Activated naive CD8-positive, alpha-beta T cell (primary cell): ENCODE data around the gene FDX2.
A peak's percentile ranks its signal among the peaks of the same experiment; 100 is the strongest.
"Not testable (repeated sequence)": the region's sequence is repeated elsewhere in the genome, so short reads cannot be mapped to it uniquely, and the experiment has no call there.

Experiments
- H3K27ac Mint-ChIP-seq: one replicate; pipeline ENCODE4 v1.8.0; 2021; ENCODE audit warnings: mixed read lengths
- H3K27me3 Mint-ChIP-seq: one replicate; pipeline ENCODE4 v1.8.0; 2021; ENCODE audit warnings: mixed read lengths
- H3K36me3 Mint-ChIP-seq: one replicate; pipeline ENCODE4 v1.8.0; 2021; ENCODE audit warnings: mixed read lengths
- H3K4me1 Mint-ChIP-seq: one replicate; pipeline ENCODE4 v1.8.0; 2021; ENCODE audit warnings: low read depth, mixed read lengths
- H3K4me3 Mint-ChIP-seq: one replicate; pipeline ENCODE4 v1.8.0; 2021; ENCODE audit warnings: mild to moderate bottlenecking, mixed read lengths
- H3K9me3 Mint-ChIP-seq: one replicate; pipeline ENCODE4 v1.8.0; 2021; ENCODE audit warnings: low read depth, mixed read lengths

The FDX2 gene

DNA sequence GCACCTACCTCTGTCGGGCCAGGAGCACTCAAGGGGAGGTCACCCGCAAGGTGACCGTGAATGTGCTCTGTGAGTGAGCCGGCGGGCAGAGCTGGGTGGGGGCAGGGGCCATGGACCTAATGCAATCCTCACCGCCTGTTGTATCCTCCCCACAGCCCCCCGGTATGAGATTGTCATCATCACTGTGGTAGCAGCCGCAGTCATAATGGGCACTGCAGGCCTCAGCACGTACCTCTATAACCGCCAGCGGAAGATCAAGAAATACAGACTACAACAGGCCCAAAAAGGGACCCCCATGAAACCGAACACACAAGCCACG lies 30.9 kb downstream of the FDX2 start:
- Mint-ChIP-seq H3K9me3 (no peaks in the 10 kb centered on the region), H3K4me3 (no peak overlapping the region), H3K36me3 (peaks cover 8% of the 10 kb centered on the region), H3K27ac (no peak overlapping the region), H3K4me1 (peaks cover 21% of the 10 kb centered on the region), H3K27me3 (peaks cover 2% of the 10 kb centered on the region)

DNA sequence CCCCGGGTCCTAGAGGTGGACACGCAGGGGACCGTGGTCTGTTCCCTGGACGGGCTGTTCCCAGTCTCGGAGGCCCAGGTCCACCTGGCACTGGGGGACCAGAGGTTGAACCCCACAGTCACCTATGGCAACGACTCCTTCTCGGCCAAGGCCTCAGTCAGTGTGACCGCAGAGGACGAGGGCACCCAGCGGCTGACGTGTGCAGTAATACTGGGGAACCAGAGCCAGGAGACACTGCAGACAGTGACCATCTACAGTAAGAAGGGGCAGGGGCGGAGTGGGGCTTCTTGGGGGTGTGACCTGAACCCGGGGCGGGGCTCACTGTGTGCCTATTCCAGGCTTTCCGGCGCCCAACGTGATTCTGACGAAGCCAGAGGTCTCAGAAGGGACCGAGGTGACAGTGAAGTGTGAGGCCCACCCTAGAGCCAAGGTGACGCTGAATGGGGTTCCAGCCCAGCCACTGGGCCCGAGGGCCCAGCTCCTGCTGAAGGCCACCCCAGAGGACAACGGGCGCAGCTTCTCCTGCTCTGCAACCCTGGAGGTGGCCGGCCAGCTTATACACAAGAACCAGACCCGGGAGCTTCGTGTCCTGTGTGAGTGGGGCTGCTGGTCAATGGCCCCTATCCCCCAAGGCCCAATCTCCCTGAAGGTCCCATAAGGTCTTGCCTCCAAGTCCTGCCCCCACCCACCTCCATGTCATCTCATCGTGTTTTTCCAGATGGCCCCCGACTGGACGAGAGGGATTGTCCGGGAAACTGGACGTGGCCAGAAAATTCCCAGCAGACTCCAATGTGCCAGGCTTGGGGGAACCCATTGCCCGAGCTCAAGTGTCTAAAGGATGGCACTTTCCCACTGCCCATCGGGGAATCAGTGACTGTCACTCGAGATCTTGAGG lies 31.5 kb downstream of the FDX2 start:
- Mint-ChIP-seq H3K9me3 (no peaks in the 10 kb centered on the region), H3K27ac (no peak overlapping the region), H3K27me3 (peaks cover 2% of the 10 kb centered on the region), H3K36me3 (peaks cover 8% of the 10 kb centered on the region), H3K4me3 (no peak overlapping the region), H3K4me1 (peaks cover 23% of the 10 kb centered on the region)

DNA sequence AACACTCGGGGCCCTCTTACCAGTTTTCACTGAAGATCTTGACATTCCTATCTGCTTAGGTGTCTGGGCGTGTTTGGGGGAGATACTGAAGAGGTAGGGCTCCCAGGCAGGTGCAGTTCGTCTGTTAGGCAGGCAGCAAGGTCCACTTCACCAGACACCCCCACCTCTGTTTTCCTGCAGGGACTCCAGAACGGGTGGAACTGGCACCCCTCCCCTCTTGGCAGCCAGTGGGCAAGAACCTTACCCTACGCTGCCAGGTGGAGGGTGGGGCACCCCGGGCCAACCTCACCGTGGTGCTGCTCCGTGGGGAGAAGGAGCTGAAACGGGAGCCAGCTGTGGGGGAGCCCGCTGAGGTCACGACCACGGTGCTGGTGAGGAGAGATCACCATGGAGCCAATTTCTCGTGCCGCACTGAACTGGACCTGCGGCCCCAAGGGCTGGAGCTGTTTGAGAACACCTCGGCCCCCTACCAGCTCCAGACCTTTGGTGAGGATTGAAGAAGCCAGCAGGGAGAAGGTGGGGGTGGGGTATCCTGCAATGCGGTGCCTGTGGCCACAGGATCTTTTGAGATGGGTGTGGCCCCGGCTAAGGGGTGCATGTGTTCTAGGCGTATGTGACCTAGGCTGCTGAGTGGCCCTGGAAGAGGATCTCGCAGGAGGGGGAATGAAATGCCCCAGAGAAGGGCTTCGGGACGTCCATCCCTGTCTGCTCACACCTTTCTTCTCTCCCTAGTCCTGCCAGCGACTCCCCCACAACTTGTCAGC lies 32.3 kb downstream of the FDX2 start:
- no peak overlapping the region for H3K4me3 Mint-ChIP-seq
- H3K36me3 Mint-ChIP-seq, result peaks cover 8% of the 10 kb centered on the region
- no peak overlapping the region for H3K27ac Mint-ChIP-seq
- H3K9me3 Mint-ChIP-seq, result no peaks in the 10 kb centered on the region
- H3K27me3 Mint-ChIP-seq, result peaks cover 2% of the 10 kb centered on the region
- H3K4me1 Mint-ChIP-seq, result peaks cover 17% of the 10 kb centered on the region

DNA sequence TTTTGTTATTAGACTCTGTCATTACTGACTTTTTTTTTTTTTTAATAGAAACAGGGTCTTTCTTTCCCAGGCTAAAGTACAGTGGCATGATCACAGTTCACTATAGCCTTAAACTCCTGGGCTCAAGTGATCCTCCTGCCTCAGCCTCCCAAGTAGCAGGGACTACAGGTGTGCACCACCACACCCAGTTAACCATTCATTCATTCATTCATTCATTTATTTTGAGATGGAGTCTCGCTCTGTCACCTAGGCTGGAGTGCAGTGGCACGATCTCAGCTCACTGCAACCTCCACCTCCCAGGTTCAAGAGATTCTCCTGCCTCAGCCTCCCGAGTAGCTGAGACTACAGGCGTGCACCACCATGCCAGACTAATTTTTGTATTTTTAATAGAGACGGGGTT lies 33.8 kb downstream of the FDX2 start:
- not testable (repeated sequence) for H3K9me3 Mint-ChIP-seq, H3K27me3 Mint-ChIP-seq, H3K4me3 Mint-ChIP-seq, H3K27ac Mint-ChIP-seq, H3K36me3 Mint-ChIP-seq
- H3K4me1 Mint-ChIP-seq, result peaks cover 16% of the 10 kb centered on the region

DNA sequence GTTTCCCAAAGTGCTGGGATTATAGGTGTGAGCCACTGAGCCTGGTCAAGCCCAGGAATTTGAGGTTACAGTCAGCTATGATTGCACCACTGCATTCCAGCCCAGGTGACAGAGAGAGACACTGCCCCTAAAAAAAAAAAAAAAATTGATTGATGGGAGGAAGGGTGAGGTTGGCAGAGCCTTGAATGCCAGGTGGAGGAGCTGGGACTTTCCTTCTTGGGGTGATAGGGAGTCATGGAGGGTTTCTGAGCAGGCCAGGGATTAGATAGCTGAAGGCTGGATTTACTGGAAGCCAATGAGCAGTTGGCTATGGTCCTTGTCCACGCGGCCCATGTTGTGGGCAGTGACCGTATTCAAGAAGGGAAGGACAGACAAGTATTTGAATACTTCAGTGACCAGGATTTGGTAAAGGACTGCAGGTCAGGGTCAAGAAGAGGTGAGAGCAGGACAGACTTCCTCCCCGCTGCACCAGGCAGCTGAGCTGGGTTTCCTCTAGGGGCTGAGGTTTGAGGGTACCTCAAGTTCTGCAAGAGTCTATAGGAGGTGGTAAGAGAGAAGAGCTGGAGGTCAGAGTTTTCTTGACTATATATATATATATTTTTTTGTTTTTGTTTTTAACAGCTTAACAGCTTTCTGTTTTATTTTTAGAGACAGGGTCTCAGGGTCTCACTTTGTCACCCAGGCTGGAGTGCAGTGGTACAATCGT lies 35.9 kb downstream of the FDX2 start:
- H3K4me1 Mint-ChIP-seq, result peaks cover 9% of the 10 kb centered on the region
- no peak overlapping the region for H3K4me3 Mint-ChIP-seq
- H3K27me3 Mint-ChIP-seq, result no peaks in the 10 kb centered on the region
- H3K27ac Mint-ChIP-seq, result no peak overlapping the region
- no peaks in the 10 kb centered on the region for H3K9me3 Mint-ChIP-seq
- H3K36me3 Mint-ChIP-seq, result peaks cover under 1% of the 10 kb centered on the region

DNA sequence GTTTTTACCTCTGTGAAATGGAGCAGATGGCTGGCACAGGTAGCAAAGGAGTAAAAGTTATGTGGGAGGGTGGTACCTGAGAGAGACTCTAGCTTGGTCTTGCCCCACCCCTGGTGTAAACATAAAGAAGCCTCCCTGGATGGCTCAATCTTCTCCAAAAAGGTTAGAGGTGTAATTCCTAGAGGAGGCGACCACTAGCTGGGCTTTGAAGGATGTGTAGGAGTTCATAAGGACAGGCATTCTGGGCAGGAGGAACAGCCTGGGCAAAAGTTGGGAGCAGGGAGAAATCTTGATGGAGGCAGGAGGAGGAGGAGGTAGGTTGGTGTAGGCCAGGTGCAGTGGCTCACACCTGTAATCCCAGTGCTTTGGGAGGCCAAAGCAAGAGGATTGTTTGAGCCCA lies 36.9 kb downstream of the FDX2 start:
- H3K9me3 Mint-ChIP-seq, result no peaks in the 10 kb centered on the region
- no peaks in the 10 kb centered on the region for H3K27me3 Mint-ChIP-seq
- no peak overlapping the region for H3K27ac Mint-ChIP-seq
- peaks cover 4% of the 10 kb centered on the region for H3K36me3 Mint-ChIP-seq
- peaks cover 10% of the 10 kb centered on the region for H3K4me1 Mint-ChIP-seq
- no peak overlapping the region for H3K4me3 Mint-ChIP-seq

DNA sequence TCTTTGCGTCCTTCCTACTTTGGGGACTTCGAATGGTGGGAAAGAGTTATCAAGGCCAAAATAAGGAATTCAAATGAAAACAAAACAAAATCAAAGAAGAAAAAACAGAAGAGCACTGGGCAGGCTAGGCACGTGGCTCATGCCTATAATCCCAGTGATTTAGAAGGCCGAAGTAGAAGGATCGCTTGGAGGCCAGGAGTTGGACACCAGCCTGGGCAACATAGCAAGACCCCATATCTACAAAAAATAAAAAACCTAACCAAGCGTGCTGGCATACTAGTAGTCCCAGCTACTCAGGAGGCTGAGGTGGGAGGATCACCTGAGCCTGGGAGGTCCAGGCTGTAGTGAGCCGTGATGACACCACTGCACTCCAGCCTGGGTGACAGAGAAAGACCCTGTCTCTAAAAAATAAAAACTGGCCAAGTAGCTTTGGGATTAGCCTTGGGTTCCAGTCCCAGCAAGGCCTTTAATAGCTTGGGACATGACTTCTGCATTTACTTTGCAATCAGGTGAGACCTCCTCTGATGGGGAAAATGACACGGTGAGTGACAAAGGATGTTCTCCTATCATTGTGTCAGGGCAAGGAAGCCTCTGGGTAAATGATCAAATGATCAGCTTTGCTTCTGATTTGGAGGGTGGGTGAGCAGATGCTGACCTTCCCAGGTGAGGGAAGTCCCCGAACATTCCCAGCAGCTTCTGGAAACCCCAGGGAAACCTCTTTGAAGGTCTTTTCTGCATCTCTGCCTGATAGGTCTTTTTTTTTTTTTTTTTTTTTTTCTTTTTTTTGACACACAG lies 37.8 kb downstream of the FDX2 start:
- Mint-ChIP-seq H3K27me3 (no peaks in the 10 kb centered on the region), H3K36me3 (peaks cover 4% of the 10 kb centered on the region), H3K27ac (no peak overlapping the region), H3K4me1 (peaks cover 11% of the 10 kb centered on the region), H3K4me3 (no peak overlapping the region), H3K9me3 (no peaks in the 10 kb centered on the region)

DNA sequence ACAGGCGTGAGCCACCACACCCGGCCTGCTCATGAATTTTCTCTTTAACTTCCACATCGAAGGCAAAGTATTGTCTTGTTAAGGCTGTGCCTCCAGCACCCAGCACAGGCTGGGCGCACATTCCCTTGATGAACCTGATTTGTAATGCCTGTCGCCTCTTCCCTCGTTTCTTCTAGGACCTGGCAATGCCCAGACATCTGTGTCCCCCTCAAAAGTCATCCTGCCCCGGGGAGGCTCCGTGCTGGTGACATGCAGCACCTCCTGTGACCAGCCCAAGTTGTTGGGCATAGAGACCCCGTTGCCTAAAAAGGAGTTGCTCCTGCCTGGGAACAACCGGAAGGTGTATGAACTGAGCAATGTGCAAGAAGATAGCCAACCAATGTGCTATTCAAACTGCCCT lies 41.2 kb downstream of the FDX2 start:
- Mint-ChIP-seq H3K27me3 (no peaks in the 10 kb centered on the region), H3K27ac (peak overlapping the region; percentile 22), H3K9me3 (no peaks in the 10 kb centered on the region), H3K4me1 (peaks cover 18% of the 10 kb centered on the region), H3K4me3 (no peak overlapping the region), H3K36me3 (peaks cover 4% of the 10 kb centered on the region)

DNA sequence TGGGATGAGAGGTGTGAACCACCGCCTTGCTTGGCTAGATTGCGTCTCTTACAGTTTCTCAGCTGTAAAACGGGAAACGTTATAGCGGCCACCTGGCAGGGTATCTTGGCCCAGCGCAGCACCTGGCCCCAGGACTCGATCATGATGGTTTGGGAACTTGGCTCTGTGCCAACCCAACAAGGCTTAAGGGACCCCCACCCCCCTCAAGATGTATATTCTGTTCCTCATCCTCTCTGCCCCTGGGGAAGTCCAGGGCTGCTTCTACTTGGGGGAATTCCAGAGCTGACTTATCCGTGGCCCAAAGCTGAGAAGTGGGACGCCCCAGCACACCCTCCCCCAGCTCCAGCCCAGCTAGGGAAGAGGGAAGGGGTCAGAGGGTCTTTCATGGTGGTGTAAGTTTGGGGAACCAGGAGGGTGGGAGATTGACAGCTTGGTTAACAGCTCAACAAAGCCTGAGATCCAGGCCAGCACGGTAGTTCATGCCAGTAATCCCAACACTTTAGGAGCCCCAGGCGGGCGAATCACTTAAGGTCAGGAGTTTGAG lies 44.2 kb downstream of the FDX2 start:
- peak overlapping the region; percentile 81 for H3K4me3 Mint-ChIP-seq
- peaks cover 14% of the 10 kb centered on the region for H3K4me1 Mint-ChIP-seq
- H3K27ac Mint-ChIP-seq, result peak overlapping the region; percentile 54
- no peaks in the 10 kb centered on the region for H3K9me3 Mint-ChIP-seq
- peaks cover 4% of the 10 kb centered on the region for H3K36me3 Mint-ChIP-seq
- no peaks in the 10 kb centered on the region for H3K27me3 Mint-ChIP-seq

DNA sequence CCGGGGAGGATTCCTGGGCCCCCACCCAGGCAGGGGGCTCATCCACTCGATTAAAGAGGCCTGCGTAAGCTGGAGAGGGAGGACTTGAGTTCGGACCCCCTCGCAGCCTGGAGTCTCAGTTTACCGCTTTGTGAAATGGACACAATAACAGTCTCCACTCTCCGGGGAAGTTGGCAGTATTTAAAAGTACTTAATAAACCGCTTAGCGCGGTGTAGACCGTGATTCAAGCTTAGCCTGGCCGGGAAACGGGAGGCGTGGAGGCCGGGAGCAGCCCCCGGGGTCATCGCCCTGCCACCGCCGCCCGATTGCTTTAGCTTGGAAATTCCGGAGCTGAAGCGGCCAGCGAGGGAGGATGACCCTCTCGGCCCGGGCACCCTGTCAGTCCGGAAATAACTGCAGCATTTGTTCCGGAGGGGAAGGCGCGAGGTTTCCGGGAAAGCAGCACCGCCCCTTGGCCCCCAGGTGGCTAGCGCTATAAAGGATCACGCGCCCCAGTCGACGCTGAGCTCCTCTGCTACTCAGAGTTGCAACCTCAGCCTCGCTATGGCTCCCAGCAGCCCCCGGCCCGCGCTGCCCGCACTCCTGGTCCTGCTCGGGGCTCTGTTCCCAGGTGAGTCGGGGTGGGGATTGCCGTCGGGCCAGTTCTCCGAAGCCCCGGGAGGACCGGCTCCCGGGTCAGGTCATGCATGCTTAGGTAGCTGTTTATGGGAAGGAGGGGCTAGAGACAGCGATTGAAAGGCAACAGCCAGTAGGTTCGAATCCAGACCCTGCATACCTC lies 45.0 kb downstream of the FDX2 start, which contains the start of gene ICAM1:
ICAM1 (plus strand) TSS at position 505 of the 779 bp plus-strand sequence; CDS start at position 545, 40 bp downstream.
- Mint-ChIP-seq H3K36me3 (peaks cover 4% of the 10 kb centered on the region), H3K27ac (peak within 1 kb of the TSS; percentile 54), H3K4me3 (peak within 1 kb of the TSS; percentile 81), H3K9me3 (no peaks in the 10 kb centered on the region), H3K27me3 (no peaks in the 10 kb centered on the region), H3K4me1 (peaks cover 14% of the 10 kb centered on the region)

DNA sequence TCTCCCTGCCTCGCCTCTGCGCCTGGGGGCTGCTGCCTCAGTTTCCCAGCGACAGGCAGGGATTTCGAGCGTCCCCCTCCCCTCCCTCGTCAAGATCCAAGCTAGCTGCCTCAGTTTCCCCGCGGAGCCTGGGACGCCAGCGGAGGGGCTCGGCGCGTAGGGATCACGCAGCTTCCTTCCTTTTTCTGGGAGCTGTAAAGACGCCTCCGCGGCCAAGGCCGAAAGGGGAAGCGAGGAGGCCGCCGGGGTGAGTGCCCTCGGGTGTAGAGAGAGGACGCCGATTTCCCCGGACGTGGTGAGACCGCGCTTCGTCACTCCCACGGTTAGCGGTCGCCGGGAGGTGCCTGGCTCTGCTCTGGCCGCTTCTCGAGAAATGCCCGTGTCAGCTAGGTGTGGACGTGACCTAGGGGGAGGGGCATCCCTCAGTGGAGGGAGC lies 45.6 kb downstream of the FDX2 start:
- H3K9me3 Mint-ChIP-seq, result no peaks in the 10 kb centered on the region
- H3K36me3 Mint-ChIP-seq, result peaks cover 4% of the 10 kb centered on the region
- no peaks in the 10 kb centered on the region for H3K27me3 Mint-ChIP-seq
- H3K27ac Mint-ChIP-seq, result peak overlapping the region; percentile 54
- peak overlapping the region; percentile 81 for H3K4me3 Mint-ChIP-seq
- peaks cover 14% of the 10 kb centered on the region for H3K4me1 Mint-ChIP-seq

DNA sequence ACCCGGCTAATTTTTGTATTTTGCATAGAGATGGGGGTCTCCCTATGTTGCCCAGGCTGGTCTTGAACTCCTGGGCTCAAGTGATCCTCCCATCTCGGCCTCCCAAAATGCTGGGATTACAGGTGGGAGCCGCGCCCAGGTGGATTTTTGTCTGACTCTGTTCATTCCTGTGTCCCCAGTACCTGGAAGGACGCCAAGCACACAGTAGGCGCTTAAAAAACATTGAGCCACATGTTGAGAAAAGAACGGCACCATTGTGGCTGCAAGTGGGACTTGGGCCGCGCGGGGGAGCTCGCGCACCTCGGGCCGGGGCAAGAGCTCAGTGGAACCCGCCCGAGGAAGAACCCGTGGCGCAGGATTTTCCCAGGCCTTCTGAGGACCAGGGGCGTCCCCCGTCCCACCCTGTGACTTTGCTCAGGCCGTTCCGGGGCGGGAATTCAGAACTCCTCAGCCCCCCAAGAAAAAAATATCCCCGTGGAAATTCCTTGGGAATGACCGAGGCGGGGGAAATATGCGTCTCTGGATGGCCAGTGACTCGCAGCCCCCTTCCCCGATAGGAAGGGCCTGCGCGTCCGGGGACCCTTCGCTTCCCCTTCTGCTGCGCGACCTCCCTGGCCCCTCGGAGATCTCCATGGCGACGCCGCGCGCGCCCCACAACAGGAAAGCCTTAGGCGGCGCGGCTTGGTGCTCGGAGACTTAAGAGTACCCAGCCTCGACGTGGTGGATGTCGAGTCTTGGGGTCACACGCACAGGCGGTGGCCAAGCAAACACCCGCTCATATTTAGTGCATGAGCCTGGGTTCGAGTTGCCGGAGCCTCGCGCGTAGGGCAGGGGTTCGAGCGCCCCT lies 46.3 kb downstream of the FDX2 start:
- Mint-ChIP-seq H3K9me3 (no peaks in the 10 kb centered on the region), H3K4me1 (peaks cover 14% of the 10 kb centered on the region), H3K27ac (no peak overlapping the region), H3K4me3 (peak overlapping the region; percentile 81), H3K36me3 (peaks cover under 1% of the 10 kb centered on the region), H3K27me3 (no peaks in the 10 kb centered on the region)

DNA sequence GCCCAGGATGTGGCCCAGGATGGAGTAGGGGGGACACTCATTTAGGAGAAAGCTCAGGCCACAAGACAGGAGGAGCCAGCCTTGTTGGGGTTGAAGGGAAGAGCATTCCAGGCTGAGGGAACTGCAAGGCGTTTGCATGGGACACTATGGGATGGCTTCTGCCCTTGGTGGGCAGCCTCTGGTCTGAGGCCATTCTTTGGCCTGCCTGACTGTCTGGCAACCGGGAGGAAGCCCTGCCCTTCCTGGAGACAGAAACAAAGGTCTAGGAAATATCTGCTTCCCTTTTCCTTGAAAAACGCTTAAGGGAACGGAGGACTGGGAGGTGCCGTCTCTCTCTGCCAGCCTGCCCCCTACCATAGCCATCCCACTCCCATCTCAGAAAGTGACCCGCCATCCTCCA lies 47.7 kb downstream of the FDX2 start:
- Mint-ChIP-seq H3K36me3 (no peaks in the 10 kb centered on the region), H3K4me1 (peaks cover 12% of the 10 kb centered on the region), H3K9me3 (no peaks in the 10 kb centered on the region), H3K4me3 (no peak overlapping the region), H3K27ac (no peak overlapping the region), H3K27me3 (no peaks in the 10 kb centered on the region)
